IMR-90 (cell line): ENCODE measurements around the gene SMOC1. TPM values are rescaled to one million over a fixed set of nuclear protein-coding genes. Genes with fewer than 3 reads are reported as not detected.

ENCODE experiments used
- ATAC-seq: fragments of 200-7000 bp; cut with Tn5 transposase; 2 replicates; pipeline ENCODE4 v1.9.1; 2020; ENCODE audit warnings: low read depth, mild to moderate bottlenecking, moderate library complexity
- BruUV-seq: library from RNA; stranded (reverse); fragments of 400-500 nt; replicated peaks from 2 replicates; lab custom pipeline; 2021; lab: Mats Ljungman, UMichigan
- CTCF ChIA-PET: fragments of 300-600 bp; formaldehyde crosslinking; extraction: SDS; loops from one replicate; lab custom pipeline; 2021; ENCODE audit warnings: antibody characterized with exemption; lab: Yijun Ruan, JAX
- POLR2A ChIA-PET: fragments of 300-600 bp; sonication (Branson Sonifier 250); formaldehyde crosslinking; loops from one replicate; lab custom pipeline; 2022; ENCODE audit warnings: antibody characterized with exemption; ENCODE audit not compliant: unreplicated experiment; lab: Charles Lee
- DNase-seq: peaks from one replicate; pipeline ENCODE4 v3.0.0; 2013
- H2AFZ ChIP-seq: replicated peaks from 2 replicates; pipeline ENCODE3; 2013; ENCODE audit warnings: low read length, mild to moderate bottlenecking; ENCODE audit not compliant: poor library complexity
- H2AK5ac ChIP-seq: 2 replicates; pipeline ENCODE4 v1.6.1; 2013; ENCODE audit warnings: low read depth, low read length, inconsistent platforms
- H2AK9ac ChIP-seq: replicated peaks from 2 replicates; pipeline ENCODE3; 2013; ENCODE audit warnings: mild to moderate bottlenecking, low read depth, low read length, moderate library complexity; ENCODE audit not compliant: poor library complexity
- H2BK120ac ChIP-seq: 2 replicates; pipeline ENCODE4 v1.6.1; 2013; ENCODE audit warnings: low read depth, low read length, inconsistent platforms
- H2BK15ac ChIP-seq: 3 replicates; pipeline ENCODE4 v1.6.1; 2013; ENCODE audit warnings: low read depth, low read length, inconsistent platforms
- H2BK20ac ChIP-seq: 2 replicates; pipeline ENCODE4 v1.6.1; 2013; ENCODE audit warnings: low read depth, mild to moderate bottlenecking, inconsistent platforms, low read length, moderate library complexity
- H2BK5ac ChIP-seq: 2 replicates; pipeline ENCODE4 v1.6.1; 2013; ENCODE audit warnings: mild to moderate bottlenecking, low read depth, low read length, inconsistent platforms; ENCODE audit not compliant: poor library complexity, severe bottlenecking
- H3K14ac ChIP-seq: replicated peaks from 2 replicates; pipeline ENCODE4 v1.6.1; 2013; ENCODE audit warnings: low read depth, low read length, inconsistent platforms
- H3K18ac ChIP-seq: 2 replicates; pipeline ENCODE4 v1.6.1; 2013; ENCODE audit warnings: low read depth, low read length, control low read depth
- H3K23ac ChIP-seq: 2 replicates; pipeline ENCODE4 v1.6.1; 2013; ENCODE audit warnings: low read depth, low read length, inconsistent platforms
- H3K27ac ChIP-seq: 2 replicates; pipeline ENCODE4 v1.5.1; 2013; ENCODE audit warnings: mild to moderate bottlenecking, control low read depth, low read length; ENCODE audit not compliant: insufficient read depth
- H3K27me3 ChIP-seq: 2 replicates; pipeline ENCODE4 v1.6.1; 2013; ENCODE audit warnings: low read length; ENCODE audit not compliant: control insufficient read depth, insufficient read depth
- H3K36me3 ChIP-seq: 2 replicates; pipeline ENCODE4 v1.6.1; 2013; ENCODE audit warnings: low read length, mixed read lengths; ENCODE audit not compliant: control insufficient read depth, insufficient read depth
- H3K4ac ChIP-seq: 2 replicates; pipeline ENCODE4 v1.6.1; 2013; ENCODE audit warnings: low read depth, low read length, inconsistent platforms
- H3K4me1 ChIP-seq: 2 replicates; pipeline ENCODE4 v1.6.1; 2013; ENCODE audit warnings: low read length, mixed read lengths; ENCODE audit not compliant: control insufficient read depth, insufficient read depth
- H3K4me2 ChIP-seq: 2 replicates; pipeline ENCODE4 v1.6.1; 2013; ENCODE audit warnings: low read depth, mild to moderate bottlenecking, control low read depth, low read length, moderate library complexity
- H3K4me3 ChIP-seq: 2 replicates; pipeline ENCODE4 v1.5.1; 2013; ENCODE audit warnings: low read depth, mild to moderate bottlenecking, control low read depth, low read length, moderate library complexity; ENCODE audit not compliant: insufficient read depth
- H3K56ac ChIP-seq: 2 replicates; pipeline ENCODE4 v1.6.1; 2013; ENCODE audit warnings: low read length, inconsistent platforms; ENCODE audit not compliant: insufficient read depth; ENCODE audit errors: extremely low read depth
- H3K79me1 ChIP-seq, 2 experiments: 2 replicates each; pipeline ENCODE4 v1.6.1; 2013; ENCODE audit warnings: low read length in 2 of 2, inconsistent platforms in 1 of 2, low read depth in 1 of 2
- H3K9ac ChIP-seq: 2 replicates; pipeline ENCODE4 v1.6.1; 2013; ENCODE audit warnings: low read depth, low read length, control low read depth
- H3K9me1 ChIP-seq: 2 replicates; pipeline ENCODE4 v1.6.1; 2013; ENCODE audit warnings: low read length, inconsistent platforms; ENCODE audit not compliant: insufficient read depth
- H3K9me3 ChIP-seq: 2 replicates; pipeline ENCODE4 v1.6.1; 2013; ENCODE audit warnings: low read length; ENCODE audit not compliant: control insufficient read depth, insufficient read depth
- H4K20me1 ChIP-seq: 2 replicates; pipeline ENCODE4 v1.6.1; 2013; ENCODE audit warnings: low read length, inconsistent platforms; ENCODE audit not compliant: insufficient read depth
- H4K5ac ChIP-seq: 2 replicates; pipeline ENCODE4 v1.6.1; 2013; ENCODE audit warnings: mild to moderate bottlenecking, low read depth, low read length, control low read depth
- H4K8ac ChIP-seq, 2 experiments: 2 replicates each; pipeline ENCODE4 v1.6.1; 2013; ENCODE audit warnings: low read depth in 2 of 2, low read length in 2 of 2, control low read depth in 1 of 2, inconsistent platforms in 1 of 2
- H4K91ac ChIP-seq: 2 replicates; pipeline ENCODE4 v1.6.1; 2013; ENCODE audit warnings: low read depth, low read length, inconsistent platforms; ENCODE audit not compliant: insufficient read depth
- MXI1 ChIP-seq: IDR thresholded peaks from 2 replicates; pipeline ENCODE4 v1.6.1; 2012; ENCODE audit warnings: low read depth, mild to moderate bottlenecking, low read length, moderate library complexity, borderline replicate concordance
- WGBS, 2 experiments: methylation state at CpG; one replicate each; pipeline versions ENCODE4 v1.1.5 to v1.1.7; 2013; ENCODE audit warnings: missing lambda C conversion rate in 2 of 2; ENCODE audit not compliant: insufficient read length in 1 of 2; ENCODE audit errors: extremely low coverage in 2 of 2; 5-methylcytosine and 5-hydroxymethylcytosine counted together
- dilution Hi-C: fragments of 300-500 bp; cut with HindIII; formaldehyde crosslinking; loops from one replicate; pipeline ENCODE4 v1.14.3; 2018; ENCODE audit warnings: low sequenced_read_pairs; ENCODE audit not compliant: unreplicated experiment
- in situ Hi-C: fragments of 300-500 bp; cut with MboI; formaldehyde crosslinking; loops from 3 replicates; pipeline ENCODE4 v1.14.3; 2019; ENCODE audit warnings: low sequenced_read_pairs, inconsistent platforms, mixed read lengths
- intact Hi-C: fragments of 100-400 bp; cut with micrococcal nuclease; formaldehyde crosslinking; loops from 2 replicates; pipeline ENCODE4 v1.10.0; 2022
- polyA plus RNA-seq, 3 experiments: library from polyadenylated mRNA; depleted of rRNA; stranded (reverse); fragments of >200 nt; gene quantifications; 2 replicates each; pipeline ENCODE4 v1.2.3, GENCODE V29; 2012; ENCODE audit warnings: low replicate concordance in 1 of 3
- total RNA-seq: library from RNA; depleted of rRNA; stranded (reverse); fragments of >200 nt; gene quantifications from 2 replicates; pipeline ENCODE4 v1.2.3, GENCODE V29; 2012

Gene SMOC1
- total and polyA plus RNA-seq, 2 of the 4 experiments (the other 2 are of a cell fraction), result 0.90 to 4.1 TPM

GRCh38 chr14:70032016-70032415, 152.8 kb downstream of the SMOC1 start:
- no peak for TF ChIP-seq MXI1
- H2BK15ac ChIP-seq, result no peak overlapping the region
- no peaks in the 10 kb centered on the region for H3K27me3 ChIP-seq
- ATAC-seq (no peak), DNase-seq (no peak)
- H2AFZ ChIP-seq, result peak overlapping the region; percentile 41
- H4K5ac ChIP-seq, result no peak overlapping the region
- H3K23ac ChIP-seq, result no peak overlapping the region
- H3K9me3 ChIP-seq, result no peaks in the 10 kb centered on the region
- H3K18ac ChIP-seq, result no peak overlapping the region
- dilution Hi-C loops (no loop called here), in situ Hi-C loops (no loop called here), intact Hi-C loops (no loop called here)
- H3K4ac ChIP-seq, result no peak overlapping the region; the same call in 1 of the 2 replicates
- H3K36me3 ChIP-seq, result peaks cover 3% of the 10 kb centered on the region; the same call in 1 of the 2 replicates
- no peak overlapping the region for H3K4me2 ChIP-seq
- no peak overlapping the region for H3K27ac ChIP-seq
- H3K4me3 ChIP-seq, result no peak overlapping the region
- H2BK20ac ChIP-seq, result no peak overlapping the region
- H3K4me1 ChIP-seq, result 0 out of 2 replicates have a peak, but pooled peaks cover 2% of the 10 kb centered on the region
- no peak overlapping the region for H3K56ac ChIP-seq
- H2BK120ac ChIP-seq, result no peak overlapping the region
- 100% methylated on average over 1 of the region's 9 CpGs; no CpG with 5 or more reads in 1 of the 2 experiments for WGBS, 2 experiments
- H2AK5ac ChIP-seq, result no peak overlapping the region
- ChIA-PET CTCF (interaction anchor here (1.3 kb wide), 1 partner anchor 42 kb away, joined by 3 read pairs; no protein-coding TSS in a partner anchor), POLR2A (no interaction called here)
- BruUV-seq, result no TSS peak
- H3K9me1 ChIP-seq, result no peaks in the 10 kb centered on the region
- H3K14ac ChIP-seq, result no peak overlapping the region
- no peak overlapping the region for H2BK5ac ChIP-seq
- H3K79me1 ChIP-seq, result no peaks in the 10 kb centered on the region
- no peaks in the 10 kb centered on the region for H4K20me1 ChIP-seq
- no peak overlapping the region for H2AK9ac ChIP-seq
- H4K8ac ChIP-seq, result no peak overlapping the region
- no peak overlapping the region for H3K9ac ChIP-seq
- no peak overlapping the region for H4K91ac ChIP-seq
